GM12865 (cell line): ENCODE results near the gene SYT15.

Source experiments
- DNase-seq: peaks from one replicate; pipeline ENCODE4 v3.0.0; 2010; ENCODE audit warnings: low read depth
- H3K4me3 ChIP-seq: 2 replicates; pipeline ENCODE4 v1.5.1; 2011; ENCODE audit warnings: mild to moderate bottlenecking, low read depth, low read length, control low read depth
- CTCF ChIP-seq: IDR thresholded peaks from 2 replicates; pipeline ENCODE4 v1.5.1; 2011; ENCODE audit warnings: low read length, control low read depth, low read depth, inconsistent platforms; ENCODE audit not compliant: insufficient read depth; ENCODE audit errors: missing control alignments

The SYT15 gene

GRCh38 chr10:46556515-46557318 lies 22.2 kb upstream of the SYT15 start, which contains the start of gene GPRIN2:
TSS of gene GPRIN2 (minus strand) at chr10:46556658. CDS start at chr10:46550736, 5,922 bp downstream.
- H3K4me3 ChIP-seq = no peak within 1 kb of the TSS
- TF ChIP-seq CTCF = no peak

GRCh38 chr10:46557319-46558121 lies 21.4 kb upstream of the SYT15 start:
- no peak for DNase-seq
- TF ChIP-seq CTCF = no peak
- H3K4me3 ChIP-seq = no peak overlapping the region

More at GRCh38 chr10:46556515-46557318, 22.2 kb upstream of the SYT15 start, which contains the start of gene GPRIN2:
- DNase-seq = no peak

- no peak for TF ChIP-seq CTCF
- no peak for DNase-seq
- no peak overlapping the region for H3K4me3 ChIP-seq
Measured at GRCh38 chr10:46558122-46558391, 20.9 kb upstream of the SYT15 start.

GRCh38 chr10:46558392-46559185 lies 20.3 kb upstream of the SYT15 start:
- H3K4me3 ChIP-seq = no peak overlapping the region
- DNase-seq = no peak
- TF ChIP-seq CTCF = no peak

GRCh38 chr10:46559231-46559671 lies 19.7 kb upstream of the SYT15 start:
- no peak for DNase-seq
- H3K4me3 ChIP-seq = no peak overlapping the region
- TF ChIP-seq CTCF = no peak

- no peak for DNase-seq
- no peak overlapping the region for H3K4me3 ChIP-seq
- no peak for TF ChIP-seq CTCF
Measured at GRCh38 chr10:46560381-46560780, 18.5 kb upstream of the SYT15 start.
